Peyer's patch (tissue), 4 donors: Measurements from ENCODE around the gene TMEM63B.

Source experiments
- POLR2A ChIP-seq, 2 donors: fragments of 450-650 bp; IDR thresholded peaks; one replicate each; pipeline ENCODE4 v1.5.1; 2017; ENCODE audit warnings: antibody characterized with exemption in 2 of 2, mild to moderate bottlenecking in 2 of 2, moderate library complexity in 2 of 2
- TF ChIP-seq, protein P1 (sequence below), 6 experiments: fragments of 450-650 bp in 4 of 6; fragments of 200-600 bp in 2 of 6; sonication (generic) in 1 of 6; IDR thresholded peaks; one replicate each; pipeline ENCODE4 v1.5.1; 2017 to 2019; ENCODE audit warnings: antibody characterized with exemption in 6 of 6, mild to moderate bottlenecking in 3 of 6, moderate library complexity in 1 of 6

DNA sequence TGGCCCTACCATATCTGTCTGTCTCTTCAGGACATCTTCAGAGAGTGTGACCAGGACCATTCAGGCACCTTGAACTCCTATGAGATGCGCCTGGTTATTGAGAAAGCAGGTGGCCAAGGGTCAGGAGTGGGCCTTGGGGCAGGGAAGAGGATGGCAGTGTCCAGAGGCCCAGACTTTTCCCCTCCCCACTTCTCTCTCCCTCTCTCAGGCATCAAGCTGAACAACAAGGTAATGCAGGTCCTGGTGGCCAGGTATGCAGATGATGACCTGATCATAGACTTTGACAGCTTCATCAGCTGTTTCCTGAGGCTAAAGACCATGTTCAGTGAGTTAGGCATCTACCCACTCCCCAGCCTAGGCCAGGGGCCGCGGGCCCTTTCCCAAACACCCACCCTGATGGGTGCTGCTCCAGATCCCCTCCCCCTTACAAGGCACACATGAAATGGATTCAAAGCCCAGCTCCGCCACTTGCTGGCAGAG lies 55.6 kb downstream of the TMEM63B start:
- TF ChIP-seq, protein P1, sequence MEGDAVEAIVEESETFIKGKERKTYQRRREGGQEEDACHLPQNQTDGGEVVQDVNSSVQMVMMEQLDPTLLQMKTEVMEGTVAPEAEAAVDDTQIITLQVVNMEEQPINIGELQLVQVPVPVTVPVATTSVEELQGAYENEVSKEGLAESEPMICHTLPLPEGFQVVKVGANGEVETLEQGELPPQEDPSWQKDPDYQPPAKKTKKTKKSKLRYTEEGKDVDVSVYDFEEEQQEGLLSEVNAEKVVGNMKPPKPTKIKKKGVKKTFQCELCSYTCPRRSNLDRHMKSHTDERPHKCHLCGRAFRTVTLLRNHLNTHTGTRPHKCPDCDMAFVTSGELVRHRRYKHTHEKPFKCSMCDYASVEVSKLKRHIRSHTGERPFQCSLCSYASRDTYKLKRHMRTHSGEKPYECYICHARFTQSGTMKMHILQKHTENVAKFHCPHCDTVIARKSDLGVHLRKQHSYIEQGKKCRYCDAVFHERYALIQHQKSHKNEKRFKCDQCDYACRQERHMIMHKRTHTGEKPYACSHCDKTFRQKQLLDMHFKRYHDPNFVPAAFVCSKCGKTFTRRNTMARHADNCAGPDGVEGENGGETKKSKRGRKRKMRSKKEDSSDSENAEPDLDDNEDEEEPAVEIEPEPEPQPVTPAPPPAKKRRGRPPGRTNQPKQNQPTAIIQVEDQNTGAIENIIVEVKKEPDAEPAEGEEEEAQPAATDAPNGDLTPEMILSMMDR (IDR thresholded peaks at IDR 0.05): no peak
- TF ChIP-seq POLR2A (IDR thresholded peaks at IDR 0.05): no peak
